ENCODE measurements around the gene KIF6.

GRCh38 chr6:39646751-39647420 is 78.3 kb downstream of the KIF6 start:
- TF ChIP-seq CTCF (tag by site-specific recombination; IDR thresholded peaks at IDR 0.05) = no peak
- no peak for TF ChIP-seq KLF17 (tag by site-specific recombination; IDR thresholded peaks at IDR 0.05)
- TF ChIP-seq ZNF174 (tag by site-specific recombination; IDR thresholded peaks at IDR 0.05) = no peak
- no peak for TF ChIP-seq ZNF223 (tag by site-specific recombination; IDR thresholded peaks at IDR 0.05)
